Measurements from ENCODE around the gene P2RX7. TPM values are rescaled to one million over a fixed set of nuclear protein-coding genes. Genes with fewer than 3 reads are reported as not detected.

Gene P2RX7
- total and polyA plus RNA-seq, 8 donors, result 1.5 to 25.6 (median 2.1) TPM

DNA sequence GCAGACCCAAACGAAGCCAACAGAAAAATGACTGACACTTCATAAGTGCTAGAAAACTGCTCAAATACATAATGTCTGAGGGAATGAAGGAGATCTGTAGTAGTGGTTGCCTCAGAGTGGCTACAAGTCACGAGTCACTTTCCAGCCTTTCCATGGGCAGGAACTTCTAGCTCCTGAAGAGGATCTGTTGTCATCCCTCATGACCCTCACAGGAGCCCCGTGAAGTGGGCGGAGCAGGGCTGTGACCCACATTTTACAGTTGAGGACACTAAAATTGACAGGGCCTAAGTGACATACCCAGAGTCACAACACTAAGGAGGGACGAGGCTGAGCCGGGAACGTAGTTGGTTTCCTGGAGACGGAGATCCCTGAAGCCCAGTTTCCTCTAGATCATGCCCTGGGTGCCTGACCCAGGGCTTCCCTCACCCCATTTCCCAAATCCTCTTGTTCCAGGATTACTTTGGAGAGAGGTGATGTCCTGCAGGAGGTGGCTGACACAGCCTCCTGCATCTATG, 45.8 kb upstream of the P2RX7 start:
- TF ChIP-seq CTCF (IDR thresholded peaks at IDR 0.05), result no peak
- intact Hi-C loops (cut with DNase I), result no loop called here
- Histone ChIP-seq H3K9me3 (no peaks in the 10 kb centered on the region), H3K36me3 (no peaks in the 10 kb centered on the region), H3K27ac (no peak overlapping the region), H3K4me1 (peaks cover 0 to 9% of the 10 kb centered on the region in 2 donors), H3K27me3 (no peaks in the 10 kb centered on the region), H3K4me3 (no peak overlapping the region)
- ATAC-seq (no peak), DNase-seq (no peak)

DNA sequence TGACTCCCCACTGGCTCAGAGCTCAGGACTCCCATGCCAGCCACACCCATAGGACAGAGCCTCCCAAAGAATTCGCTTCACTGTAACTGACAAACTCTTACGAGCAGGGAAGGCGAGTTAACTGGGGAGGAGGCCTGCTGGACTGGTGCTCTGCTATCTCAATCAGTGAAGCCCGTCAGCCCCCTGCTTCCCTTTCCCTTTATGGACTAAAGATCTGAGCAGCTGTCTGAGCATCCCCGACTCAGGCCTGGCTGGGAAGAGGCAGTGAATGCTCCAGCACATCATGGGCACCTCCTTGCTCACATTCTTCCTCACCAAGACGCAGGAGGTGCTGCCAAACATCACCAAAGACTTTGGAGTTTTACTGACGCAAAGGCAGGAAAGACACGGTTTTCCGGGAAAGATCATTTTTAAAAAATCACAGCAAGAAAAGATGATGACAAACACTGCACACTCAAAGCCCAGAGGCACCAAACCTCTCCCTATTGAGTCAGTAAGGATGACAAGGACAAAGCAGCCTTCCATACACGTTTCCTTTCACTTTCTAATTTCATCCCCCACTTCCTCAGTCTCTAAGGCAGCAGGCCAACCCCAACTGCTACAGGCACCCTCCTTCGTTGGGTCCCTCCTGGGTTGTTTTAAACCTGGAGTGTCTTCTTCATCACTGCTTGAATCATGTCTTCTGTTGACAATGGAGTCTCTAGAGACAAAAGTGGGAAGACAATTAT, 45.0 kb upstream of the P2RX7 start:
- ATAC-seq, result no peak
- no peaks in the 10 kb centered on the region for H3K27me3 ChIP-seq
- no peak for DNase-seq
- no peak overlapping the region for H3K4me3 ChIP-seq
- H3K4me1 ChIP-seq, result peaks cover 0 to 9% of the 10 kb centered on the region in 2 donors
- intact Hi-C loops (cut with DNase I), result no loop called here
- TF ChIP-seq CTCF (IDR thresholded peaks at IDR 0.05), result no peak
- no peaks in the 10 kb centered on the region for H3K36me3 ChIP-seq
- H3K27ac ChIP-seq, result no peak overlapping the region
- H3K9me3 ChIP-seq, result no peaks in the 10 kb centered on the region

DNA sequence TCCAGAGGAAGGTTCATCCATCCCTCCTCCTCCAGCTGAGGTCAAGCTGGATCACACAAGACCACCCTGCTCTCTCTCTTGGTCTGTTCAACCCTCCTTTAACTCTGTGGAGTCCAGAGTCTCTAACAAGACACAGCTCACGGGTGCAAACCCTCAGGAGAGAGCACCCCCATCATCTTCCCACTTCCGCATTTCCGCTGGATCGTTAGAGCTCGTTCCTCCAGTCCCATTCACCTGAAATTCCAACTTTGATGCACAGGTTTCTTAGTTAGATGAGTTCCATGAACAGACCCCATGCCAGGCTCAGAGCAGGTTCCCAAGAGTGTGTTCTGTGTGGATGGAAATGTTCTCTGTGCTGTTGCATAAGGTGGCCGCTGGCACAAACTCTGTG, 44.5 kb upstream of the P2RX7 start:
- Histone ChIP-seq H3K36me3 (no peaks in the 10 kb centered on the region), H3K9me3 (no peaks in the 10 kb centered on the region), H3K4me3 (no peak overlapping the region), H3K4me1 (peaks cover 0 to 9% of the 10 kb centered on the region in 2 donors), H3K27ac (no peak overlapping the region), H3K27me3 (no peaks in the 10 kb centered on the region)
- intact Hi-C loops (cut with DNase I), result no loop called here
- no peak for DNase-seq
- no peak for TF ChIP-seq CTCF (IDR thresholded peaks at IDR 0.05)
- no peak for ATAC-seq

DNA sequence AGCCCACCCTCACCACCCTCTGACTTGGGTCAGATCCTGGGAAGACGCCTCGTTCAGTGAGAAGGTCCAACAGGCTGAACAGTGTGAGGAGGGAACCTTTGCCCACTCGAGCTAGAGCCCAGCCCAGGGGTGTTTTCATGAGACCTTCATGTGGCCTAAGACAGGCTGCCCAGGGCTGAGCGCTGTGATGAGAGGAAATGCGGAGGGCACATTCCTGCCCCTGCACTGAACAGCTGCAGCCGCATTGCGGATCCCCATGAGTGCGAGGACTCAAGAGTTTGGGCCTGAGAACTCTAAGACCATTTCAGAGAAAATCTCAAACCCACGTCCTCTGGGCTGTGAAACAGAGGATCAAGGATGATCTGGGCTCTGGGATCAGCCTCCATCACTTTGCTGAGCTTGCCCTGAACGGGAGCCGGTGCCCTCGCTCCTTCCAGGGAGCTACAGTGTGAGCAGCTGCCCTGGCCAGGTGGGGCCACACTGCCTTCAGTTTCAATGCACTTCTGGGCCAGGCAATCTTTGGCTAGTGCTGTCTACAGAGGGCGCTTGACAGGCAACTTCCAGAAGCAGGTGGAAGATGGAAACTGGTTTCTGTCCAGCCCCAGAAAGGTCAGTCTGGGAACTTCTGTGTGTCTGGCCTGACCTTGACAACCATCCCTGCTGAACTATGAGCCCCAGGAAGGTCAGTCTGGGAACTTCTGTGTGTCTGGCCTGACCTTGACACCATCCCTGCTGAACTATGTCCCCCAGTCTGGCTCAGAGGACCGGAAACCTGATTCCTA, 43.5 kb upstream of the P2RX7 start:
- intact Hi-C loops (cut with DNase I), result no loop called here
- TF ChIP-seq CTCF (IDR thresholded peaks at IDR 0.05), result no peak
- Histone ChIP-seq H3K27ac (no peak overlapping the region), H3K4me1 (peaks cover 0 to 9% of the 10 kb centered on the region in 2 donors), H3K9me3 (no peaks in the 10 kb centered on the region), H3K4me3 (no peak overlapping the region), H3K27me3 (no peaks in the 10 kb centered on the region), H3K36me3 (no peaks in the 10 kb centered on the region)
- ATAC-seq, result no peak
- DNase-seq, result no peak

DNA sequence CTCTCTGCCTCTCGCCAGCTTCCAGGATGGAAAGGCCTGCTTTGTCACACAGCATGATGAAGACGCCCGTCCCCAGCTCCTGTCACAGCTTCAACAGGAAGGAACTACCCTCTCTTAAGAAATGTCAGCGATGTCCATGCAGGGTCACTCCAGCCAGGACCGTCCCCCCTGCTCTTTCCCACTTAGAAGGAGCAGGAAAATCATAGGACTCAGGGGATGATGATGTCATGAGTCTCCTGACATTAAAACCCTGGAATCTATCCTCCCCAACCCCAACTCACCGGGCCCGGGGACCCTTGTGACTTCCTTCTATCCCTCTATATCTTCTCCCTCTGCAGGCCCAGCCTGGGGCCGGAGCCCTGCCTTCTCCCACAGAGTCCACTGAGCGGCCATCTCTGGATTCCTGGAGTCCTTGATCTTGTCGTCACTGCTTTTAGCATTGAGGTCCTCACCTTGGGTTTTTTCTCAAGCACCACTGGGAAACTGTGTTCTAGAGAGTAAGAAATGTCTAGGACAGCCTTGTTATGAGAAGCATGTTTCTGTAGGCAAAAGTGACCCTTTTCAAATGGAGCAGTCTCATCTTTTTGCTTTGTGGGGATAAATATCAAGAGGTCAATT, 42.8 kb upstream of the P2RX7 start:
- Histone ChIP-seq H3K9me3 (no peaks in the 10 kb centered on the region), H3K36me3 (no peaks in the 10 kb centered on the region), H3K4me1 (peaks cover 0 to 9% of the 10 kb centered on the region in 2 donors), H3K27me3 (peaks cover 0 to under 1% of the 10 kb centered on the region in 2 donors), H3K4me3 (no peak overlapping the region), H3K27ac (no peak overlapping the region)
- DNase-seq, result no peak
- intact Hi-C loops (cut with DNase I), result no loop called here
- no peak for TF ChIP-seq CTCF (IDR thresholded peaks at IDR 0.05)
- ATAC-seq, result no peak

Data from left lung (tissue), 10 donors.